Endodermal cell (in vitro differentiated cells): ENCODE results near the gene SLC12A2. TPM values are rescaled to one million over a fixed set of nuclear protein-coding genes. Genes with fewer than 3 reads are reported as not detected.

ENCODE experiments used
- DNase-seq: peaks from one replicate; pipeline ENCODE4 v3.0.0-alpha.2; 2017
- H3K27ac ChIP-seq: 2 replicates; pipeline ENCODE4 v1.5.1; 2013; ENCODE audit warnings: mild to moderate bottlenecking, low read depth, low read length, moderate library complexity
- H3K27me3 ChIP-seq: 2 replicates; pipeline ENCODE4 v1.6.1; 2013; ENCODE audit warnings: mild to moderate bottlenecking, low read length, moderate library complexity; ENCODE audit not compliant: insufficient read depth, control insufficient read depth, poor library complexity, severe bottlenecking
- H3K36me3 ChIP-seq: 2 replicates; pipeline ENCODE4 v1.7.0; 2013; ENCODE audit warnings: mild to moderate bottlenecking, low read length, moderate library complexity; ENCODE audit not compliant: control insufficient read depth, insufficient read depth
- H3K4me1 ChIP-seq: one replicate; pipeline ENCODE4 v1.7.0; 2013; ENCODE audit warnings: low read length; ENCODE audit not compliant: control insufficient read depth, insufficient read depth
- H3K4me3 ChIP-seq: 2 replicates; pipeline ENCODE4 v1.5.1; 2013; ENCODE audit warnings: mild to moderate bottlenecking, low read length, moderate library complexity
- H3K9ac ChIP-seq: 2 replicates; pipeline ENCODE4 v1.6.1; 2013; ENCODE audit warnings: mild to moderate bottlenecking, low read length, moderate library complexity; ENCODE audit not compliant: poor library complexity, severe bottlenecking; ENCODE audit errors: extremely low read depth
- H3K9me3 ChIP-seq: 2 replicates; pipeline ENCODE4 v1.6.1; 2013; ENCODE audit warnings: mild to moderate bottlenecking, low read length, moderate library complexity; ENCODE audit not compliant: control insufficient read depth
- H3K27ac Mint-ChIP-seq: 2 replicates; pipeline ENCODE4 v1.8.0; 2020; ENCODE audit warnings: mixed read lengths
- H3K27me3 Mint-ChIP-seq: 2 replicates; pipeline ENCODE4 v1.8.0; 2021; ENCODE audit warnings: mild to moderate bottlenecking, mixed read lengths; ENCODE audit not compliant: insufficient read depth
- H3K36me3 Mint-ChIP-seq: 2 replicates; pipeline ENCODE4 v1.8.0; 2020; ENCODE audit warnings: low read depth, mixed read lengths
- H3K4me1 Mint-ChIP-seq: 2 replicates; pipeline ENCODE4 v1.8.0; 2020; ENCODE audit warnings: mixed read lengths
- H3K4me3 Mint-ChIP-seq: 2 replicates; pipeline ENCODE4 v1.8.0; 2020; ENCODE audit warnings: mild to moderate bottlenecking, moderate library complexity, mixed read lengths
- H3K9me3 Mint-ChIP-seq: 2 replicates; pipeline ENCODE4 v1.8.0; 2020; ENCODE audit warnings: mild to moderate bottlenecking, mixed read lengths
- CTCF ChIP-seq: fragments of 200-600 bp; sonication (generic); conservative IDR thresholded peaks from 2 replicates; pipeline ENCODE4 v1.5.0; 2021; ENCODE audit warnings: antibody characterized with exemption, mild to moderate bottlenecking
- WGBS, 2 experiments: methylation state at CpG; one replicate each; pipeline versions ENCODE4 v1.1.5 to v1.1.7; 2013; ENCODE audit warnings: missing lambda C conversion rate in 2 of 2, mixed read lengths in 1 of 2; ENCODE audit not compliant: insufficient coverage in 1 of 2, insufficient read length in 1 of 2; 5-methylcytosine and 5-hydroxymethylcytosine counted together
- total RNA-seq, 2 donors: library from RNA; stranded (reverse); fragmentation: NEBNext Ultra II Directional in 1 of 2; extraction: Animal tissue kit (Norgen Biotek cat#: 25700) in 1 of 2; gene quantifications; 2 replicates in 1 of 2; 3 replicates in 1 of 2; pipeline ENCODE4 v1.2.1, GENCODE V29; 2021

SLC12A2 gene
- total RNA-seq, 2 donors from 2014 or later: 16.7 to 25.1 TPM

- no peak overlapping the region for H3K4me3 Mint-ChIP-seq
- H3K36me3 ChIP-seq: no peaks in the 10 kb centered on the region
- no peaks in the 10 kb centered on the region for H3K27me3 Mint-ChIP-seq
- no peak overlapping the region for H3K9ac ChIP-seq
- no peaks in the 10 kb centered on the region for H3K4me1 ChIP-seq
- no peak for TF ChIP-seq CTCF
- no peak overlapping the region for H3K27ac Mint-ChIP-seq
- H3K9me3 ChIP-seq: peaks cover 25% of the 10 kb centered on the region
- peaks cover 20% of the 10 kb centered on the region for H3K9me3 Mint-ChIP-seq
- DNase-seq: no peak
- peaks cover 9% of the 10 kb centered on the region for H3K36me3 Mint-ChIP-seq
- peaks cover 10% of the 10 kb centered on the region for H3K4me1 Mint-ChIP-seq
- H3K27ac ChIP-seq: no peak overlapping the region
- no peak overlapping the region for H3K4me3 ChIP-seq
- WGBS, 2 experiments: 96% methylated on average over 1 of the region's 1 CpG; no CpG with 5 or more reads in 1 of the 2 experiments
- no peaks in the 10 kb centered on the region for H3K27me3 ChIP-seq
Observed at GRCh38 chr5:128101676-128102075, 18.1 kb downstream of the SLC12A2 start.

- no peak overlapping the region for H3K9ac ChIP-seq
- Mint-ChIP-seq H3K9me3 (no peaks in the 10 kb centered on the region), H3K4me1 (peaks cover 10% of the 10 kb centered on the region), H3K27ac (no peak overlapping the region), H3K36me3 (no peaks in the 10 kb centered on the region), H3K27me3 (no peaks in the 10 kb centered on the region), H3K4me3 (no peak overlapping the region)
- peaks cover 4% of the 10 kb centered on the region for H3K9me3 ChIP-seq
- H3K27me3 ChIP-seq: no peaks in the 10 kb centered on the region
- TF ChIP-seq CTCF: no peak
- no peaks in the 10 kb centered on the region for H3K4me1 ChIP-seq
- H3K4me3 ChIP-seq: no peak overlapping the region
- no peak for DNase-seq
- H3K27ac ChIP-seq: no peak overlapping the region
- H3K36me3 ChIP-seq: no peaks in the 10 kb centered on the region
- 85 to 97% methylated on average over 4 to 7 of the region's 7 CpGs for WGBS, 2 experiments
Observed at GRCh38 chr5:128105203-128105602, 21.6 kb downstream of the SLC12A2 start.

DNA sequence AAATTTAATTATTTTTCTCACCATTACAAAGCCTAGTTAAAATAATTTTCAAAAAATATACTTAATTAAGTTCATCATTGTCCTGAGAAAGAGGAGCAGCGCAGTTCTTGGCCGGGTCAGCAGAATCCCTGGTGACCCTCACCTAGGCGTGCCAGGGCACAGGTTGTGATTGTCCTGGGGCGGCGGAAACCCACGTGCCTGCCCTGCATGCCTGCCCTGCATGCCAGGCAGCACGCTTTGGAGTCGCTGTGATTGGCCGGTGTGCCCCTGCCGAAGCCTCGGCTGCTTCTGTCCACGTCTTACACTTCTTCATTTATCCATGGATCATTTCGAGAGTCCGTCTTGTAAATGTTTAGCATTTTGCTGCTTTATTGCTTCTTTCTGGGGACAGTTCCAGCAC, 25.6 kb downstream of the SLC12A2 start:
- no peak overlapping the region for H3K4me3 ChIP-seq
- H3K27me3 ChIP-seq: no peaks in the 10 kb centered on the region
- H3K36me3 Mint-ChIP-seq: peaks cover 2% of the 10 kb centered on the region
- no peaks in the 10 kb centered on the region for H3K4me1 ChIP-seq
- DNase-seq: no peak
- H3K9ac ChIP-seq: no peak overlapping the region
- no peak overlapping the region for H3K4me3 Mint-ChIP-seq
- no peak overlapping the region for H3K27ac ChIP-seq
- H3K9me3 ChIP-seq: peaks cover 4% of the 10 kb centered on the region
- peaks cover 7% of the 10 kb centered on the region for H3K4me1 Mint-ChIP-seq
- no peak overlapping the region for H3K27ac Mint-ChIP-seq
- TF ChIP-seq CTCF: no peak
- H3K27me3 Mint-ChIP-seq: no peaks in the 10 kb centered on the region
- H3K36me3 ChIP-seq: peaks cover 6% of the 10 kb centered on the region
- WGBS, 2 experiments: 92 to 97% methylated on average over 9 to 14 of the region's 14 CpGs
- H3K9me3 Mint-ChIP-seq: no peaks in the 10 kb centered on the region
